Measurements from ENCODE around the gene TRIM17. TPM values are rescaled to one million over a fixed set of nuclear protein-coding genes. Genes with fewer than 3 reads are reported as not detected.

The TRIM17 gene
- total and polyA plus RNA-seq, 9 of the 15 experiments (the other 6 are each of a cell fraction or from before 2014, with no cell fraction given), result not detected

- TF ChIP-seq SIX5 (IDR thresholded peaks at IDR 0.05; ENCODE audit: borderline replicate concordance in 1 of 2, insufficient read depth in 1 of 2, low read depth in 1 of 2, low read length in 2 of 2) (no peak), PYGO2 (tag; IDR thresholded peaks at IDR 0.05) (peak; percentile 29; the same call in 1 of the 2 replicates), ZBTB43 (CRISPR knock-in tag; IDR thresholded peaks at IDR 0.05) (no peak), KHSRP (IDR thresholded peaks at IDR 0.05) (0 out of 2 replicates have a peak, but pooled peaks have one; percentile 24)
Observed at GRCh38 chr1:228452194-228453021, 35.7 kb upstream of the TRIM17 start (continued).

GRCh38 chr1:228450200-228450599, 33.5 kb upstream of the TRIM17 start:
- H3K27me3 ChIP-seq (ENCODE audit: control insufficient read depth in 2 of 2, insufficient read depth in 2 of 2, low read length in 2 of 2), result no peaks in the 10 kb centered on the region
- no peak for FAIRE-seq
- 63% methylated on average over 11 of the region's 11 CpGs for WGBS (ENCODE audit: insufficient coverage, low coverage, missing lambda C conversion rate)
- H3K27ac ChIP-seq (ENCODE audit: extremely low read depth, low read depth, low read length), result no peak overlapping the region
- in situ Hi-C loops (cut with MboI) (loop anchor here (10.0 kb wide), 1 partner anchor 105 kb away; no protein-coding TSS in a partner anchor), intact Hi-C loops (cut with micrococcal nuclease) (loop anchor here (5.0 kb wide), 1 partner anchor 98 kb away; no protein-coding TSS in a partner anchor)
- peaks cover 10% of the 10 kb centered on the region for H3K79me2 ChIP-seq (ENCODE audit: control insufficient read depth, insufficient read depth, low read length)
- no TSS peak for BruUV-seq (replicated peaks)
- H2AFZ ChIP-seq (ENCODE audit: low read depth, low read length), result no peak overlapping the region
- POLR2A ChIA-PET, result interaction anchor here (0.9 to 7.7 kb wide), 2 partner anchors 7 to 9 kb away, joined by 3 to 58 read pairs; a partner anchor contains a TSS
- DNase-seq (ENCODE audit: extremely low read depth in 1 of 4, low spot score in 3 of 4), result no peak
- H3K9me1 ChIP-seq (ENCODE audit: control insufficient read depth, insufficient read depth, low read length), result peaks cover 15% of the 10 kb centered on the region
- H3K9me3 ChIP-seq (replicated peaks; ENCODE audit: control insufficient read depth, insufficient read depth, low read depth, low read length), result no peaks in the 10 kb centered on the region
- H3K4me1 ChIP-seq (replicated peaks in 1 of 2; ENCODE audit: control insufficient read depth in 2 of 2, insufficient read depth in 2 of 2, low read length in 2 of 2), result peaks cover 25 to 35% of the 10 kb centered on the region in 2 experiments
- H4K20me1 ChIP-seq (replicated peaks; ENCODE audit: control insufficient read depth, insufficient read depth, low read length), result no peaks in the 10 kb centered on the region; the same call in 1 of the 2 replicates
- H3K9ac ChIP-seq (ENCODE audit: insufficient read depth in 1 of 2, low read depth in 2 of 2, low read length in 2 of 2), result peak overlapping the region in 1 of 2 experiments; percentile 39; a peak in 2 of 4 replicates
- no peak overlapping the region for H3K4me2 ChIP-seq (ENCODE audit: insufficient read depth, low read length)
- CTCF ChIA-PET (ENCODE audit: low intra/inter-chr PET ratio), result no interaction called here
- H3K36me3 ChIP-seq (ENCODE audit: control insufficient read depth, insufficient read depth, low read length), result peaks cover 20% of the 10 kb centered on the region
- ATAC-seq, result no peak
- TF ChIP-seq ZFX (CRISPR knock-in tag; IDR thresholded peaks at IDR 0.05) (no peak), ZNF408 (CRISPR knock-in tag; IDR thresholded peaks at IDR 0.05; ENCODE audit: low read depth) (no peak), PKNOX1 (IDR thresholded peaks at IDR 0.05) (no peak)
- no peak overlapping the region for H3K4me3 ChIP-seq

Measured in K562 (cell line).